Stromal cell of bone marrow (primary cell): ENCODE data around the gene PSMD1.
A peak's percentile ranks its signal among the peaks of the same experiment; 100 is the strongest.
"Not testable (repeated sequence)": the region's sequence is repeated elsewhere in the genome, so short reads cannot be mapped to it uniquely, and the experiment has no call there.

ENCODE experiments used
- DNase-seq: peaks from one replicate; pipeline ENCODE4 v3.0.0-alpha.2; 2012; ENCODE audit warnings: low read depth

Gene PSMD1

GRCh38 chr2:231056453-231057416 lies at the start of gene PSMD1:
Gene PSMD1 (plus strand): TSS chr2:231056867. CDS start chr2:231057026, 159 bp downstream.
- DNase-seq = peak; percentile 85

DNA sequence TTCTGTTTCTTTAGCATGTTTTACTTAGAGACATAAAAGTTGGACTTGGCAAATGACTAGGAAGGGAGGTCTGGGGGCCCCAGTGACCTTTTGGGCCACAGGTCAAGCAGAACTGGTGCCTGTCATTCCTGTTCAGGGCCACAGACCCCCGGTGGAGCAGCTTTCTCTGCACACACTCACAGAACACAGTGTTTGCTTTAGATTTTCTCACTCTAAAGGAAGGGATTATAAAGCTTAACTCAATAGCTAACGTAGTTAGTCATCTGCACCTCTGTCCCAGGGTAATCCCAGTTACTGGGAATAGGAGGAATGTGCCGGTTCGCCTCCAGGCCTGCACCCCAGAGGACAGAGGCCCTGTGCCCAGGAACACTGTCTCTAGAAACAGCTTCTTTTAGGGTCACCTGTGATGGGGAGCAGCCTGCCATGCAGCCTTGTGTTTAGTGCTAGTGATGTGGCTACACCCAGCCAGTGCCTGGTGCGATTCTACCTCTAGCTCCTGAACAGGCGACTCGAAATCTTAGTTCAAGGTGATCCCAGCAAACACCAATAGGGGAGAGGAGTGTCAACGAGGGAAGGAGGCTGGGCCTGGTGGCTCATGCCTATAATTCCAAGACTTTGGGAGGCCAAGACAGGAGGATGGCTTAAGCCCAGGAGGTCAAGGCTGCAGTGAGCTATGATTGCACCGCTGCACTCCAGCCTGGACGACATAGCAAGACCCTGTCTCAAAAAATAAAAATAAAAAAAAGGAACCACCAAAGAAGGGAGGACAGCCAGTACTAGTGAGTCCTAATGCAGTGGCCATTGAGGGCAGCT lies 49.2 kb upstream of the PSMD1 start:
- no peak for DNase-seq

GRCh38 chr2:231008131-231008530 lies 48.5 kb upstream of the PSMD1 start:
- DNase-seq = no peak

GRCh38 chr2:231009236-231009919 lies 47.3 kb upstream of the PSMD1 start:
- peak; percentile 13 for DNase-seq

DNA sequence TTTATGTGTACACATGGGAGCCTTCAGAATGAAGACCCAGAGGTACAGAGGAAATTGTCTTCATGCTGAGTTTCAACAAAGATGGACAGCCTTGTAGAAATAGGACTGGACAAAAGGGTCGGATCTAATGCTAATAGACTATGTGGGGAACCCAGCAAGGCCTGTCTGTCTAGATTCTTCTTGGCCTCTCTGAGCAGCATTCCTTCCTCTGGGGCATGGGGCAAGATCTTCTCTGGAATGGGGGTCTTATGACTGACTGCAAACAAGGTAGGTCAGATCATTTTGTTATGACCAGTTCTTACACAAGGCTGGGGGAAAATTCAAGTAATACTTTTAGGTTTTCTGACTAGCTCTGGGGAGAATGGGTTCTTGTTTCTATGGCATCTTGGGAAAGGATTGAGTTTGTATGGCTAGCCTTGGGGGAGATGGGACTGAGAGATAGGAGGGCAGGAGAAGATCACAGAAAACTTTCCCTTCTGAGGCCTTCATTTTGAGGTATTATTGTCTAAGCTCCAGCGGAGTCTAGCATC lies 46.4 kb upstream of the PSMD1 start:
- DNase-seq = no peak

DNA sequence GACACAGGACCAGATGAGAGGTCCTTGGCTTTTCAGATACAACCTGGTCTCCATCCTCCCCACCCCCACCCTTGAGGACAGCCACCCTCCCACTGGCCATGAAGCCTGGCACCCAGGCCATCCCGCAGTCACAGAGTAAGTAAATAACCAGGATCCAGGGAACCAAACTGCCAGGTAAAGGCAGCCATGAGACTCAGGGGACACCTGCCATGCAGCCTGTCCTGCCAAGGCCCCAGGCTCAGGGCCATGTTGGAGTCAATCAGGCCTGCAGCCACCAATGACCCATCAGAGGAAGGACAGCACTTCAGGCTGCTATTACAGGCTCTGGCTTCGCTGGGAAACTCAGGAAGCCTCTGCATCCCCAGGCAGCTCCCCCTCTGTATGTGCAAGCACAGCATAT lies 45.1 kb upstream of the PSMD1 start:
- DNase-seq = no peak

- DNase-seq = no peak
Observed at GRCh38 chr2:231012463-231012862, 44.2 kb upstream of the PSMD1 start.

DNA sequence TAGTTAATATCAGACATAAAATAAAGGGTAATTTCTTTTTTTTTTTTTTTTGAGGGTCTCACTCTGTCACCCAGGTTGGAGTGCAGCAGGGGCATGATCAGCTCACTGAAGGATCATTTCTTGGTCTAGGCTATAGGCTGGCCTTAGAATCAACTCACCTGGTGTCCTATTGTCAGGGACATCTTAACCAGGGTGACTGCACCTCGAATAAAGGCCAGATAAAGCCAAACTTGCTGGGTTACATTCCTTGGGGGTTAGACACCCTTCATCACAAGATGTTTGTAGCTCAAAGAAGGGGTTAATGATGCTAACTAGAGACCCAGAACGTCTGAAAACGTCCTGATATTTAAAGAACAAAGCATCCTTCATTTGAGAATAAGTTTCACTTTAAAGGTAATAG lies 42.8 kb upstream of the PSMD1 start:
- no peak for DNase-seq

DNA sequence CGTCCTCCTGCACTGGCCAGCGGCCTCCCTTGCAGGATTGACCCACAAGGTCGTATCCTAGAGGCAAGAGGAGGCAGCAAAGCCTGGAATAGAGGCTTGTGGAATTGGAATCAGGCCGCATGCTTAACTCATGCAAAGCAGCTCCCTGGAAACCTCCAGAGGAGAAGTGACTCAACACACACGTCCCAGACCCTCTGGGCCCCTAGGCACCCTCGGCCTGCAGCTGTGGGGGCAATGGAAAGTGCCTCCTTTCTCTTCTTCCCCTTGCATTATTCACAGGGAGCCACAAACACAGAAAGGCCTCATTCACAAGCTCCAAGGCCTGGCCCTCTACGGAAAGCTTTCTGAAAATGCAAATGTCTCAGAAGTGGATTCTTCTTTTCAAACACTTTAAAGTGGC lies 41.2 kb upstream of the PSMD1 start:
- DNase-seq = no peak

DNA sequence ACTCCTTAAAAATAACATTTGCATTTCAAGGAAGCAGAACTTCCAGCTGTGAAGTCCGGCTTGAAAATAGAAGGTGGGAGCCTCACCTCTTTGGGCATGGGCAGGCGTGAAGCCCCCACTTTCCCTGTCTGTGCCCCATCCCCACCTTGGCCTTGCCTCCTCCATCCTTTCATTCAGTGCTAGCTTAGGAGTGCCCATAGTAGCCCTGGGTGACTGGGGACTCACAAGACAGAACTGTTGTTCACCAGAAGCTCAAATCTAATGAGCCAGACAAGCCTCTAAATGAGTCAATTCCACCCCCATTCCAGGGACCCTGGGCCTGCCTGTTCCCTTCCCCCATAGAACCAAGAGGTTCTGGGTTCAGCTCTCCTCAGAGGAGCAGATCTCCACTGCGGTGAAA lies 40.7 kb upstream of the PSMD1 start:
- DNase-seq = no peak

- no peak for DNase-seq
Observed at GRCh38 chr2:231016566-231017230, 40.0 kb upstream of the PSMD1 start.

DNA sequence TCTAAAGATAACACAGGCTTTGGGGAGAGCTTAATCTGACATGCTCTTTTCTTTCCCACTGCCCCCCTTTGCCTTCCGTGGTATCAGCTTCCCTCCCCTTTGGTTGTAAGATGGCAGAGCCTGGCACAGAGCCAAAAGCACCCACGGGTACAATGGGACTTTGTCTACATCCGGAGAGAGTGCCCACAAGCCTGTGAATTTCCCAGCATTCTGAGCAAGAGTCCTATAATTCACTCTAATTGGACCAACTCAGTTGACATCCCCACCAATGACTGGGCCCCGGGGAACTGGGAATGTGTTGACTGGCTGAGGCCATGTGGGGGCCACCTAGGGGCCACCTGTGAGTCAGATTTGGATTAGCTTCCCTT lies 39.5 kb upstream of the PSMD1 start:
- DNase-seq = no peak

DNA sequence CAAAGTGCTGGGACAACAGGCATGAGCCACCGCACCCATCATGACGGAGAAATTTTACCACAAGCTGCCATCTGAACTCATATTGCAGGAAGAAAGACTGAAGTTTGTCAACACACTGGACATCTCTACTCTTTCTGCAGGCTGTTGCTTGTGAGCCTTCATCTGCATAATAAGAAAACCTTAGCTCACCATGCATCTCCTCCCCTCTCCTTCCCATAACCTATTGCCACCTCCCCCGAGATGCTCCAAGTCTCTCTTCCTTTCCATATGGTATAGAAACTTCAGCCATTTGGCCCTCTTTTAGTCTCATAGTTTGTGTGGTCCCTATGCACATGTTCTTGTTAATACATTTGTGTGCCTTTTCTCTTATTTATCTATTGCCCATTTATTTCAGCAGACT lies 38.5 kb upstream of the PSMD1 start:
- DNase-seq = no peak

GRCh38 chr2:231025059-231025458 lies 31.6 kb upstream of the PSMD1 start:
- not testable (repeated sequence) for DNase-seq

DNA sequence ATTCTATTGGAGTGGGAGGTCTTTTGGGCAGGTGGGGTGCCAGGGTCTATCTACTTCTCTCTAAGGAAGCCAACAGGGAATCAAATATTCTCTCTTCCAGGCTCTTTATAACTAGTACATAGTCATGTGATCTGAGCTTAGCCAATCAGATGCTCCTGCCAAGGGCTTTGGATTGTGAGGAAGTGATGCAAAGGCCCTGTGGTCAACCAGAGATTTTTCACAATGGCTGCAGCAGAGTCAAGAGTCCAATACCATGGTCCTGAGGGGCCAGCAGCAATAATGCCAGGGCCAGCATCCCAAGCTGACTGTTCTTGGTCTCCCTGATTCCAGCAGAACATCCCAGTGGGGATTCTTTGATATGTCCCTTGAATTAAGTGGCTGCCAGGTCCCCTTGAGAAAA lies 27.8 kb upstream of the PSMD1 start:
- no peak for DNase-seq

- no peak for DNase-seq
Observed at GRCh38 chr2:231029563-231029962, 27.1 kb upstream of the PSMD1 start.

DNA sequence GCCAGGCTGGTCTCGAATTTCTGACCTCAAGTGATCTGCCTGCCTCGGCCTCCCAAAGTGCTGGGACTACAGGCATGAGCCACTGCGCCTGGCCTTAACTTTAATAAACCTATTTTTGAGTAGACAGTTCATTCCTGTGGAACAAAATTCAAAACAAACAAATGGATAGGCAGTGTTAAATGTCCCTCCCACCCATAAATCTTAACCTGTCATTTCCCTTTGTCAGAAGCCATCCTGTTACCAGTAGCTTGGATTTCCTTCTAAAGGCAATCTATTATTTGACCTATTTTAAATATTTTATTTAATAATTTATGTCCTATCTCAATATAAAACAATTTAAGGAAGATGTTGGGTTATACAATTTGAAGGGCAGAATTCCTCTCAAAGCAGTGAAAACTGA lies 25.9 kb upstream of the PSMD1 start:
- no peak for DNase-seq

DNA sequence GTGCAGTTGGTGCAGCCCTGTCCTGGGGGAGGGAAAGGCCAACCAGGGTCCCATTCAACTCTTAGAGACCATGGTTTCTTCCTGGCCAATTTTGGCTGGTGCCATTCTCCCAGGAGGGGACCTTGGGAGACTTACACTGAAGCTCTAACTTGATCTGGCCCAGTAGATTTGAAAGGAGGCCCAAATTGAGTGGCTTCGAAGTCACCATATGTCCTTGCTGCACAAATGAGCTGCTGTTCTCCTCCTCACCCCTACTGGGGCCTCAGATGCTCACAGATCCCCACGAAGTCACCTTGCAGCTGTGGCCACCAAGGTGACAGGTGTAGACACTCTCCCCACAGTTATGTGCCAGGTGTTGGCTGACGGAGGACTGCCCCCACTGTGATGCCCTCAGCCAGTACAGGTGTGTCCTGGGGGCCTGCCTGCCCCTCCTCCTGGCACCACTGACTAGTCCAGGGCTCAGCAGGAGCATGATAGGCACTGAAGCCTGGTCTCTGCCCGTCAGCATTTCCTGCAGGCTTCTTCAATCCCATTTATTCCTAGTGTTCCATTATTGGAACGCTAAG lies 24.0 kb upstream of the PSMD1 start:
- DNase-seq = no peak

DNA sequence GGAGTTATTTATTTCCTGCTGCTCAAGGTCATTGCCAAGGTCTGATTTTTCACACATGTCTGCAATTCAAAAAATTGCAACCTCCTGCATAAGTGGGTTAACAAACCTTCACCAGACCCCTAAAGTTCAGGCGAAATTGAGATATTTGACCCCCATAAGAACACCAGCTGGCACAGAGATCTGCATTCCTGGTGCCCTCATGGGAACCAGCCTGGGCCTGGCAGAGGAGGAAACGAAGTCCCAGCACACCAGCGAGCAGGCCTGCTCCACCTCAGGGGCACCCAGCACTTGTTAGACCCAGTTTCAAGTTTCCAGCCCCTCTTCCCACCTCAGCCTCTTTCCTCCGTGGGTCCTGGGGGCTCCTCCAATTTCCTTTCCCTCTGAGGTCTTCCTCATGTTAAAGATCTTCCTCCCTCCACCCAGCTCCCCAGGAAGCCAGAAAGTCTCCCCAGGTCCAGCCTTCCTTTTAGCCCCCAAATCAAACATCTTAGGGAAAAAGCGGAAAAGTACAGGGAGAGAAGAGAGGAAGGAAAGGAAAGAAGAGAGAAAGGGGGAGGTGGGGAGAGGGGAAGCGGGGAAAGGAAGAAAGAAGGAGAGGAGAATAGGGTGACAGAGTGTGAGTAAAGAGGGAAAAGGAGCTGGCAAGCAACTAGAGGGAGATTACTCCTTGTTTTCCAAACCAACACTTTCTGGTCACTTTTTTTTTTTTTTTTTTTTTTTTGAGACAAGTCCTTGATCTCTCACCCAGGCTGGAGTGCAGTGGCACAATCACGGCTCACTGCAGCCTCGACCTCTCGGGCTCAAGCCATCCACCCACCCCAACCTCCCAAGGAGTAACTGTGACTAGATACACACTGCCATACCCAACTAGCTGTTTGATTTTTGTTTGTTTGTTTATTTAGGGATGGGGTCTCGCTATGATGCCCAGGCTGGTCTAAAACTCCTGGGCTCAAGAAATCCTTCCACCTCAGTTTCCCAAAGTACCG lies 23.2 kb upstream of the PSMD1 start:
- no peak for DNase-seq

GRCh38 chr2:231034291-231034882 lies 22.3 kb upstream of the PSMD1 start:
- no peak for DNase-seq
